NT2/D1 (cell line): ENCODE results near the gene MAP2.
"Not testable (repeated sequence)": the region's sequence is repeated elsewhere in the genome, so short reads cannot be mapped to it uniquely, and the experiment has no call there.

Source experiments
- DNase-seq: peaks from one replicate; pipeline ENCODE4 v3.0.0-alpha.2; 2011; ENCODE audit warnings: low read depth, low spot score
- H3K27me3 ChIP-seq: 2 replicates; pipeline ENCODE4 v1.6.0; 2011; ENCODE audit warnings: mild to moderate bottlenecking; ENCODE audit not compliant: insufficient read length, insufficient read depth
- H3K36me3 ChIP-seq: 2 replicates; pipeline ENCODE4 v1.6.1; 2011; ENCODE audit warnings: mild to moderate bottlenecking, low read length, mixed read lengths; ENCODE audit not compliant: insufficient read depth, insufficient read length
- H3K4me1 ChIP-seq: 2 replicates; pipeline ENCODE4 v1.5.1; 2011; ENCODE audit not compliant: insufficient read depth, insufficient read length
- H3K4me3 ChIP-seq: 2 replicates; pipeline ENCODE4 v1.5.1; 2011; ENCODE audit warnings: low read depth; ENCODE audit not compliant: insufficient read length
- H3K9ac ChIP-seq: 2 replicates; pipeline ENCODE4 v1.6.0; 2011; ENCODE audit warnings: low read depth; ENCODE audit not compliant: insufficient read length
- H3K9me3 ChIP-seq: 2 replicates; pipeline ENCODE4 v1.5.1; 2011; ENCODE audit warnings: mild to moderate bottlenecking, low read length; ENCODE audit not compliant: insufficient read depth
- SUZ12 ChIP-seq: IDR thresholded peaks from 2 replicates; pipeline ENCODE4 v1.6.1; 2011; ENCODE audit not compliant: insufficient read length, insufficient read depth; ENCODE audit errors: extremely low read depth
- YY1 ChIP-seq: IDR thresholded peaks from 2 replicates; pipeline ENCODE4 v1.6.1; 2011; ENCODE audit not compliant: insufficient read length, insufficient read depth
- ZNF274 ChIP-seq: IDR thresholded peaks from 2 replicates; pipeline ENCODE4 v1.6.1; 2011; ENCODE audit warnings: mild to moderate bottlenecking, low read depth, low read length

Gene MAP2

GRCh38 chr2:209474960-209475359 is 51.1 kb downstream of the MAP2 start:
- DNase-seq: no peak
- no peaks in the 10 kb centered on the region for H3K4me1 ChIP-seq
- H3K9ac ChIP-seq: no peak overlapping the region
- H3K9me3 ChIP-seq: no peaks in the 10 kb centered on the region
- no peak overlapping the region for H3K4me3 ChIP-seq
- H3K36me3 ChIP-seq: no peaks in the 10 kb centered on the region
- H3K27me3 ChIP-seq: no peaks in the 10 kb centered on the region
- TF ChIP-seq ZNF274 (no peak), YY1 (no peak), SUZ12 (no peak)

- no peak overlapping the region for H3K9ac ChIP-seq
Observed at GRCh38 chr2:209476367-209477208, 52.7 kb downstream of the MAP2 start.

GRCh38 chr2:209492296-209492695 is 68.4 kb downstream of the MAP2 start:
- H3K9me3 ChIP-seq, DNase-seq, H3K4me1 ChIP-seq, H3K4me3 ChIP-seq, H3K36me3 ChIP-seq, H3K9ac ChIP-seq, H3K27me3 ChIP-seq: not testable (repeated sequence)

More at GRCh38 chr2:209476367-209477208, 52.7 kb downstream of the MAP2 start:
- Histone ChIP-seq H3K4me1 (no peaks in the 10 kb centered on the region), H3K9me3 (no peaks in the 10 kb centered on the region), H3K4me3 (no peak overlapping the region), H3K36me3 (no peaks in the 10 kb centered on the region), H3K27me3 (no peaks in the 10 kb centered on the region)
- TF ChIP-seq ZNF274: no peak
- TF ChIP-seq SUZ12: no peak
- no peak for TF ChIP-seq YY1
- no peak for DNase-seq

GRCh38 chr2:209495068-209495620 is 71.3 kb downstream of the MAP2 start:
- not testable (repeated sequence) for H3K9ac ChIP-seq, H3K27me3 ChIP-seq, H3K36me3 ChIP-seq, DNase-seq, H3K4me1 ChIP-seq, H3K4me3 ChIP-seq
- H3K9me3 ChIP-seq: peaks cover 35% of the 10 kb centered on the region

- no peaks in the 10 kb centered on the region for H3K4me1 ChIP-seq
- H3K4me3 ChIP-seq: no peak overlapping the region
- TF ChIP-seq ZNF274: no peak
- TF ChIP-seq YY1: no peak
- H3K36me3 ChIP-seq: no peaks in the 10 kb centered on the region
- DNase-seq: no peak
- peaks cover 35% of the 10 kb centered on the region for H3K9me3 ChIP-seq
- no peaks in the 10 kb centered on the region for H3K27me3 ChIP-seq
- H3K9ac ChIP-seq: no peak overlapping the region
Observed at GRCh38 chr2:209495855-209496585, 72.2 kb downstream of the MAP2 start.

- peaks cover 35% of the 10 kb centered on the region for H3K9me3 ChIP-seq
- no peak for DNase-seq
- TF ChIP-seq YY1 (no peak), ZNF274 (no peak), SUZ12 (no peak)
- H3K36me3 ChIP-seq: no peaks in the 10 kb centered on the region
- H3K9ac ChIP-seq: no peak overlapping the region
- H3K4me1 ChIP-seq: no peaks in the 10 kb centered on the region
- no peak overlapping the region for H3K4me3 ChIP-seq
- no peaks in the 10 kb centered on the region for H3K27me3 ChIP-seq
Observed at GRCh38 chr2:209496586-209496982, 72.7 kb downstream of the MAP2 start.

- no peak overlapping the region for H3K9ac ChIP-seq
- no peaks in the 10 kb centered on the region for H3K4me1 ChIP-seq
Observed at GRCh38 chr2:209498614-209499013, 74.8 kb downstream of the MAP2 start.

More at GRCh38 chr2:209498614-209499013, 74.8 kb downstream of the MAP2 start:
- H3K4me3 ChIP-seq: no peak overlapping the region
- no peak for TF ChIP-seq SUZ12
- no peak for TF ChIP-seq ZNF274
- TF ChIP-seq YY1: no peak
- H3K36me3 ChIP-seq: no peaks in the 10 kb centered on the region
- H3K9me3 ChIP-seq: peaks cover 35% of the 10 kb centered on the region
- no peak for DNase-seq
- H3K27me3 ChIP-seq: no peaks in the 10 kb centered on the region
